ENCODE results near the gene IGSF23. TPM values are rescaled to one million over a fixed set of nuclear protein-coding genes. Genes with fewer than 3 reads are reported as not detected.

IGSF23 gene
- total and polyA plus RNA-seq, 2 of the 4 experiments (the other 2 are of a cell fraction), result 0.27 TPM; not detected in 1

- Histone ChIP-seq H3K9me3 (ENCODE audit: control insufficient read depth, insufficient read depth, low read length) (peaks cover 4% of the 10 kb centered on the region; the same call in 1 of the 2 replicates), H2AFZ (replicated peaks; ENCODE audit: low read length, poor library complexity) (no peak overlapping the region), H2BK5ac (ENCODE audit: low read depth, low read length, poor library complexity, severe bottlenecking) (no peak overlapping the region), H3K27ac (ENCODE audit: insufficient read depth, low read length) (no peak overlapping the region), H2AK9ac (replicated peaks; ENCODE audit: low read depth, low read length, poor library complexity) (no peak overlapping the region), H3K4me1 (ENCODE audit: control insufficient read depth, insufficient read depth, low read length) (peaks cover 8% of the 10 kb centered on the region), H3K79me1 (ENCODE audit: low read depth in 1 of 2, low read length in 2 of 2) (no peaks in the 10 kb centered on the region), H3K56ac (ENCODE audit: extremely low read depth, insufficient read depth, low read length) (no peak overlapping the region; the same call in 1 of the 2 replicates), H3K4ac (ENCODE audit: low read depth, low read length) (no peak overlapping the region), H3K14ac (replicated peaks; ENCODE audit: low read depth, low read length) (no peak overlapping the region; the same call in 1 of the 2 replicates), H3K9ac (ENCODE audit: low read depth, low read length) (no peak overlapping the region), H3K4me2 (ENCODE audit: low read depth, low read length) (no peak overlapping the region), H3K4me3 (ENCODE audit: insufficient read depth, low read depth, low read length) (no peak overlapping the region), H2BK120ac (ENCODE audit: low read depth, low read length) (peak overlapping the region; percentile 27; the same call in 1 of the 2 replicates), H3K23ac (ENCODE audit: low read depth, low read length) (no peak overlapping the region), H2BK20ac (ENCODE audit: low read depth, low read length) (no peak overlapping the region), H3K27me3 (ENCODE audit: control insufficient read depth, insufficient read depth, low read length) (no peaks in the 10 kb centered on the region), H3K9me1 (ENCODE audit: insufficient read depth, low read length) (peaks cover 3% of the 10 kb centered on the region; the same call in 1 of the 2 replicates), H2BK15ac (ENCODE audit: low read depth, low read length) (peak overlapping the region; percentile 86; the same call in 1 of the 3 replicates), H3K36me3 (ENCODE audit: control insufficient read depth, insufficient read depth, low read length) (no peaks in the 10 kb centered on the region), H4K8ac (ENCODE audit: low read depth in 2 of 2, low read length in 2 of 2) (no peak overlapping the region), H4K91ac (ENCODE audit: insufficient read depth, low read depth, low read length) (peak overlapping the region; percentile 46), H2AK5ac (ENCODE audit: low read depth, low read length) (peak overlapping the region; percentile 84), H3K18ac (ENCODE audit: low read depth, low read length) (no peak overlapping the region), H4K5ac (ENCODE audit: low read depth, low read length) (no peak overlapping the region), H4K20me1 (ENCODE audit: insufficient read depth, low read length) (no peaks in the 10 kb centered on the region)
- no CpG with 5 or more reads among the region's 3 CpGs for WGBS, 2 experiments (ENCODE audit: extremely low coverage in 2 of 2, insufficient read length in 1 of 2)
- dilution Hi-C loops (cut with HindIII; ENCODE audit: low sequenced_read_pairs, unreplicated experiment), result no loop called here
- ChIA-PET CTCF (no interaction called here), POLR2A (ENCODE audit: unreplicated experiment) (no interaction called here)
- in situ Hi-C loops (cut with MboI; ENCODE audit: low sequenced_read_pairs), result no loop called here
- TF ChIP-seq ELK1 (IDR thresholded peaks at IDR 0.05; ENCODE audit: borderline replicate concordance, low read depth, low read length) (no peak), NFE2L2 (IDR thresholded peaks at IDR 0.05; ENCODE audit: low read depth, low read length) (no peak), RCOR1 (IDR thresholded peaks at IDR 0.05; ENCODE audit: insufficient replicate concordance, low read length) (no peak), POLR2A (IDR thresholded peaks at IDR 0.05; ENCODE audit: low read depth, low read length) (no peak), MAFK (IDR thresholded peaks at IDR 0.05; ENCODE audit: low read depth, low read length) (no peak), SMC3 (IDR thresholded peaks at IDR 0.05; ENCODE audit: low read depth, low read length) (no peak), RFX5 (IDR thresholded peaks at IDR 0.05; ENCODE audit: low read depth, low read length) (no peak), BHLHE40 (IDR thresholded peaks at IDR 0.05; ENCODE audit: low read depth, low read length) (no peak), RAD21 (IDR thresholded peaks at IDR 0.05; ENCODE audit: low read length) (no peak)
- BruUV-seq (replicated peaks), result no TSS peak
- ATAC-seq (ENCODE audit: low read depth), result no peak
- intact Hi-C loops (cut with micrococcal nuclease), result no loop called here
- no peak for DNase-seq
These were observed 16.3 kb upstream of the IGSF23 start for GRCh38 chr19:44597131-44597491.

All from IMR-90 (cell line).